IPS-NIHi7 (cell line): ENCODE results near the gene ADGRL2.

Experiments used
- DNase-seq: peaks from one replicate; pipeline ENCODE4 v3.0.0; 2012; ENCODE audit warnings: mixed read lengths; ENCODE audit errors: extremely low spot score

Gene ADGRL2

DNA sequence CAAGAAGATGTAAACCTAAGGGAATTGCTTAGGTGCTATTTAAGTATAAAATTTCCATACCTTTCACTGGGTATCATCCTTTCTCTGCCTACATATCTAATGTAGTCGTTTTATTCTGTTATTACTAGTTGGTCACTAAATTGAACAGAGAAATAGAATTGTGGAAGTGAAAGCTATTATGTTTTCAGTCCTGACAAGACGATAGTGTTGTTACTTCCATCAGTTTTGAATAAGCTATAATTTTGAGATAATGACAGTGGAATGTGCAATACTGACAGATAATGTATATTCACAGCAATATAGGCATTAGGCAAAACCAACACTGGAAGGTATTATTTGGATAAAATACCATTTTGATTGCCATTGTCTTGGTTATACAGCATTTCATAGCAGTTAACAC is 181.8 kb downstream of the ADGRL2 start:
- no peak for DNase-seq

DNA sequence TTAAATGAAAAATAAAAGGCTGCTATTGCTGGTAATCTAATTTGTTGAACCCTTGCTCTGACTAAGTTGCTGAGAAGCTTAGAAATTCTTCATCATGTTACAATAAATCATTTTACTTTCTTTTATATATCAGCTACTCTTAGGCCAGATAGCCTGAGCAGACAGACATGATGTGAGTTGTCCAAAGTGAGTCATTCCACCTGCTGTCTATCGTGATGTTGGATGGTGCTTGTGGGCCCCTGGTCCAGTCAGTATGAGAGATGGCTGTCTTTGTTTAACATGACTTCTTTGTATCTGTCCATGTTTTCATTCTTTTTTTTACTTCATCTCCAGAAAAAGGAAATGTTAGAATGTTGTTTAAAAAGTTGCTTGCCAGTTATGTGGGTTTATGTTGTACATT is 188.8 kb downstream of the ADGRL2 start:
- no peak for DNase-seq

DNA sequence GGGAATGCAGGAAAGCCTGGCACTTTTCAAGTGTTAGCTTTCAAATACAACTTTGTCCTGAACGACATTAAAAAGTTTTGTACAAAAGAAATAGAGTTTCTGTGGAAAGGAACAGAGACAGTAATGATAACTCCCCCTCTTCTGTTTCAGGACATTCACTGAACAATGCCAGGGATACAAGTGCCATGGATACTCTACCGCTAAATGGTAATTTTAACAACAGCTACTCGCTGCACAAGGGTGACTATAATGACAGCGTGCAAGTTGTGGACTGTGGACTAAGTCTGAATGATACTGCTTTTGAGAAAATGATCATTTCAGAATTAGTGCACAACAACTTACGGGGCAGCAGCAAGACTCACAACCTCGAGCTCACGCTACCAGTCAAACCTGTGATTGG is 189.5 kb downstream of the ADGRL2 start:
- no peak for DNase-seq

DNA sequence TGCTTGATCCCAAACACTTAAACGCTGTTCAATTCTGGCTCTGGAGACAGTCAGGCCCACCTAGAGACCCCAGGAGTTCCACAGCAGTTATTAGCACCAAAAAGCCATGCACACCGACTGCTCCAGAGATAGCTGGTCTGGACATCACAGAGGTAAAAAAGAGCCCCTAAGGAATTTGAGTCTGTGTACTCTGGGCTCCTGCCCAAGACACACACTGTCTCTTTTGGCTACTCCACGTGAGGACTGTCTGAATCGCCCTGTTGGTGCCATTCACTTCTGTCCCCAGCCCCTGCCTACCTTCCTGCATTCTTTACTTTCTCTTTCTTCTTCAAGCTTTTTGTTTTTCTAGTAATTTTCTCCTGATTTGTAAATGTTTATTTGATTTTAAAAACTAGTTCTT is 197.4 kb downstream of the ADGRL2 start:
- DNase-seq, result no peak

DNA sequence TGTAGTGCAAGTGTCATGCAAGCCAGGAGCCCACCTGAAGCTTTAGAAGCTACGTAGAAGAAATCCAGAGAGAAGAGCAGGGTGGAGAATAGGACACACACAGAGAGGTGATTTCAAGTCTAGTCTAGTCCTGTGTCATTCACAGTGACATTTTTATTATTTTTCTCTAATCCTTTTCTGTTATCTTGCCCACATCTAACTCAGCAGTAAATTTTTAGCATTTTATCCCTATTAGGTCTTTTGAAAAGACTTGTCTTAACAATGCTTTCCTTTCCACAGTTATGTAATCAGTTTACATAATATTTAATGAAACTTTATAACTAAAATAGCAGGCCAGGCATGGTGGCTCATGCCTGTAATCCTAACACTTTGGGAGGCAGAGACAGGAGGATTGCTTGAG is 198.6 kb downstream of the ADGRL2 start:
- no peak for DNase-seq

DNA sequence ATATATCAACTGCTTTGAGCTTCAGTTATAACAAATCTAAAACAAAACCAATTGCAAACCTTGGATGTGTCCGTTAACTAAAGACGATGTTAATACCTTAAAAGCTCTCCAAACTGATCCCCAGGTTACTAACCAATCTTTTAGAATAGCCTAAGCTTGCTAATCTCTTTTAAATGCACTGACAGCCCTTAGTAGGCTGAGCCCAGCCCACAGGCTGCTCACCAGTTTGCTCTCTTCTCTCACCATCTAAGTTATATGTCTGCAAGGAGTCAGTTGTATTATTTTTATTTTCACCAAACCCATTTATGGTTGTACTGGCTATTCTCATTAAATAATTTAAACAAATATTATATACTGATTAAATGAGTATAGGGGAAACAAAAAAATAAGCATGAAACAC is 199.5 kb downstream of the ADGRL2 start:
- DNase-seq, result no peak

DNA sequence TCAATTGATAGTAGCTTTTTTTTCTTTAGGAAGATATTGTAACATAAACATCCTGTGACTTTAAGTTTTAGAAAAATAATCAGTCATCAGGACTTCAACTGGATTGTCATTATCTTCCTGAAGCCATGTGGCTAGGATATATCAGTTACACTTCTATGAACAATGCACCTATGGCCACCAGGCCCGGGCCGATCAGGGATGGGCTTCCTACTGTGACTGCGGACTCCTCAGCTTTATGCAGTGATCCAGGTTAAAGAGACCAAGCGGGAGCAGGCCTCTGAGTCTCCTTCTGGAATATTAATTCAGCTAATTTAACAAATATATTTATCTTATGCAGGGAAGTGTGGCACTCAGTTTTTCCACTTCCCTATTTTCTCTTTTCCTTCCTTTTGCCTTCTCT is 200.6 kb downstream of the ADGRL2 start:
- no peak for DNase-seq

DNA sequence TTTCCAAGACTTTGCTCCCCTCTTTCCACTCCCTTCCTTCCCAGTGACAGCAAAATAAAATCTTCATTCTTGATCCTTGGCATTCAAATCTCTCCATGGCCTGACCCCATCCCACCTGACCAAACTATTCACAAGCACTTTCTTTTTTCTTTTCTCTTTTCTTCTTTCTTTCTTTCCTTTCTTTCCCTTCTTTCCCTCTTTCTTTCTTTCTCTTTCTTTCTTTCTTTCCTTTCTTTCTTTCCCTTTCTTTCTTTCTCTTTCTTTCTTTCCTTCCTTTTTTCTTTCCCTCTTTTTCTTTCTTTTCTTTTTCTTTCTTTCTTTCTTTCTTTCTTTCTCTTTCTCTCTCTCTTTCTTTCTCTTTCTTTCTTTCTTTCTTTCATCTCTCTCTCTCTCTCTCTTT is 207.1 kb downstream of the ADGRL2 start:
- DNase-seq, result no peak

DNA sequence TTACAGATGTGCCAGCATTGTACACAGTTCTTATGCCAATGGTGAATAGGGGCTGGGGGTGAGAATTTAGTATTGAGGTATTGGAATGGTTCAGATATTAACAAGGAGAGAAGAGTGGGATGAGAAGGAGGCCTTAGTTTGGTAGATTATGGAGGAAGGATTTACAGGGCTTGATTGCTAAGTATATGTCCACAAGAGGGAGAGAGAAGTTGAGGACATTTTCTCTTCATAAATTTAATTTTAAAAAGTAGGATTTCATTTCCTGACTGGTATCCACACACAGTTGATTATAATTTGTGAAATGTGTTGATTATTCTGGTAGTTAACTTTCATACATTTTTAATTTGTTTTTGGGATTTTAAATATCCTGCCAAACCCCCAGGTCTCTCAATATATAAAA is 213.0 kb downstream of the ADGRL2 start:
- no peak for DNase-seq

DNA sequence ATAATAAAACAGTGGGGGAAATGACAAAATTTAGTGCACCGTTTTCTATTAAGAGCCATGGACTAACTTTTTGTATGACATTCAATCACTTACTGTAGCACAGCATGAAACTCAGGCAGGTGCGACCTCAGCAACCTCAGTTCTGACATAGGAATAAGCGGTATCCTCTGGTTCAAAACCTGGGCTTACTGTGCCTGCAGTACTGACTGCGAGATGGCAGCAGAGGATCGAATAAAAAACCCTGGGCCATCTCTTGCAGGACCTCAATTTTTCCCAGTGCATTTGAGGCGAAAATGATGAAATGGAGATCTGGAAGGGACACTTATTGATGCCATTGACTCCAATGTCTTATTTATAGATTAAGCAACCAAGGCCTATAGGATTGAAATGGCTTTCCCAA is 214.7 kb downstream of the ADGRL2 start:
- peak; percentile 26 for DNase-seq

DNA sequence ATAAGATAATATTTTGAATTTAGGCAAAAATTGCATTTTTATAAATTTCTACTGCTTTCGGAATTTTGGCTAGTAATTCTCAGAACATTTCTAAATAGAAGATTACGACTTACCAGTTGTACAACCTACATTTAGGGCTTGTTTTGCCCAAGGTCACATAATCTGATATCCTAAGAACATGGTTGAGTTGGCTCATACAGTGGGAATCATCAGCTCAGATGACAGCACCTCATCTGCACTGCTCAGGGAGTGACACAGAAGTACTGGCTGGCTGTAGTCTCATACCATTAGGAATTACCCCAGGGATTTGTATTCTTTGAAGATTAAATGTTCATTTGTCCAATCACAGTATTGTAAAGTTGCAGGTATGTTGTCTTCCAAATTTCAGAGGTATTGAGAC is 217.6 kb downstream of the ADGRL2 start:
- no peak for DNase-seq

DNA sequence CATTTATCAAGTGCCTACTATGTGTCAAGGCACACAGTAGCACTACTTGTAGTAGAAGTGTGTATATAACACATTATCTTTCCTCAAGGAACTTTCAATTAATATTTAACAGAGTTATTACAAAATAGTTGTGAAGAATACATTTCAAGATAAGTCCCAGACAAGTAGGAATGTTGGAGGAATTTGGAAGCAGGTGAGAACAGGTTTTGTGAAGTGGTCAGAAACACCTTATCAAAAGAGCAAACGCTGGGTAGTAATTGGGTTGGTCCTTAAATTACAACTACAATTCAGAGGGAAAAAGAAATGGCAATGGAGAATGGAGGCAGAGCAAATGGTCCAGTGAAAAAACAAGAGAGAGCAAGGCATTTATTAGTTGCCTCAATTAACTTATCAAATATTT is 218.8 kb downstream of the ADGRL2 start:
- no peak for DNase-seq

DNA sequence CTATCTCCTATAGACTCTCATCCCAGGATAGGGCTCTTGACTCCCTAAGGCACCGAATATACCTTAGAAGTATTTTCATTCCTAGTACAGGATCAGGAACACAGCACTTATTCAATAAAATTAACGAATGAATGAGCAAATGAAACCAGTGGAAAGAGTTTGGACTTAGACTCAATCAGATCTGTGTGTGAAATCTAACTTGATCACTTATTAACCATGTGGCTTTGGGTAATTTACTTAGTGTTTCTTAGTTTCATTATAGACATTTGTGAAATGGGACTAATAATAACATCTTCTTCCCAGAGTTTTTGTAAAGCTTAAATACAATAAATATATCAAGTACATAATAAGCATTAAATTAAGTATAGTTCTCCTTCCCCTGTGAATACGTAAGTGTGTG is 230.1 kb downstream of the ADGRL2 start:
- DNase-seq, result no peak

DNA sequence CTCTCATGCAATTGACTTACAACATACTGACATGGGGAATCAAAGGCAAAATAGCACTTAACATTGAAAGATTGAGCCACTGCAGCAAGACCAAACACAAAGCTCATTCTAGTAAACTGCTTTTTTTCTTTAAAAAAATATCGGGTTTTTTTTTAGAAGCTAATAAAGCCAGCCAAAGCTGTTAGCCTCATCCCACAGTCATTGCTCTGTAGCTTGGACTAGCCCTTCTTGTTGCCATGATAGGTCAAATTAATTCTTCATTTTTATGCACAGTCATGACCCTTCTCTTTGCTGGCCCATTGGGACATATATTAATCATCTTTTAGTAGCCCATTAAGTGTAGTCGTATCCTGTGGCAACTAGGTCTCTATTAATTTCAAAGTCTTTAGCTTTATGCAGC is 231.3 kb downstream of the ADGRL2 start:
- DNase-seq, result no peak

DNA sequence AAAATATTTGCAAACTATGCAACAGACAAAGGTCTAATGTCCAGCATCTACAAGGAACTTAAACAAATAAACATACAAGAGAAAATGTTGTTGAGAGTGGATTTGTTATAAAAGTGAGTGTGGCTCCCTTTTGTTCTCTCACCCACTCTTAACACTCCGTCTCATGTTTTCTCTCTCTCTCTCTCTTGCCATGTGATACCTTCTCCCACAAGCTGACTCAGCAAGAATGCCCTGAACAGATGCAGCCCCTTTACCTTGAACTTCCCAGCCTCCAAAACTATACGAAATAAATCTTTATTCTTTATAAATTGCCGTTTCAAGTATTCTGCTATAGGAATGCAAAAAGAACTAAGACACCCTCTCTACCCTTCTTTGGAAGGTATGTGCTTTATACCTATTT is 234.1 kb downstream of the ADGRL2 start:
- DNase-seq, result no peak
